MCF 10A (cell line): ENCODE data around the gene MTRFR. TPM values are rescaled to one million over a fixed set of nuclear protein-coding genes. Genes with fewer than 3 reads are reported as not detected.

Experiments used
- BruUV-seq: library from RNA; stranded (reverse); fragments of 400-500 nt; replicated peaks from 2 replicates; lab custom pipeline; 2021; lab: Mats Ljungman, UMichigan
- CTCF ChIA-PET: fragments of 300-600 bp; sonication (Branson Sonifier 250); formaldehyde crosslinking; extraction: SDS; loops from one replicate; lab custom pipeline; 2021; ENCODE audit warnings: antibody characterized with exemption, inconsistent platforms; lab: Yijun Ruan, JAX
- POLR2A ChIA-PET: fragments of 300-600, 350-650 bp; sonication (Branson Sonifier 250); formaldehyde crosslinking; extraction: SDS; loops from one replicate; lab custom pipeline; 2020; ENCODE audit warnings: antibody characterized with exemption, inconsistent platforms; lab: Yijun Ruan, JAX
- DNase-seq: peaks from one replicate; pipeline ENCODE4 v3.0.0-alpha.2; 2018; ENCODE audit not compliant: unreplicated experiment
- H3K27ac Mint-ChIP-seq: one replicate; pipeline ENCODE4 v1.8.0; 2022; ENCODE audit warnings: mild to moderate bottlenecking, low read depth, mixed read lengths; ENCODE audit not compliant: unreplicated experiment
- H3K27me3 Mint-ChIP-seq: one replicate; pipeline ENCODE4 v1.8.0; 2022; ENCODE audit warnings: mixed read lengths; ENCODE audit not compliant: insufficient read depth, unreplicated experiment
- H3K36me3 Mint-ChIP-seq: one replicate; pipeline ENCODE4 v1.8.0; 2022; ENCODE audit warnings: mild to moderate bottlenecking, moderate library complexity, mixed read lengths; ENCODE audit not compliant: insufficient read depth, unreplicated experiment
- H3K4me1 Mint-ChIP-seq: one replicate; pipeline ENCODE4 v1.8.0; 2022; ENCODE audit warnings: mixed read lengths; ENCODE audit not compliant: insufficient read depth, unreplicated experiment
- H3K4me3 Mint-ChIP-seq: one replicate; pipeline ENCODE4 v1.8.0; 2022; ENCODE audit warnings: mild to moderate bottlenecking, moderate library complexity, mixed read lengths; ENCODE audit not compliant: unreplicated experiment
- H3K9me3 Mint-ChIP-seq: one replicate; pipeline ENCODE4 v1.8.0; 2022; ENCODE audit warnings: mixed read lengths; ENCODE audit not compliant: unreplicated experiment
- CTCF ChIP-seq: fragments of 200-600 bp; IDR thresholded peaks from one replicate; pipeline ENCODE4 v1.8.0; 2022; ENCODE audit warnings: antibody characterized with exemption, mild to moderate bottlenecking; ENCODE audit not compliant: unreplicated experiment
- intact Hi-C: fragments of 100-400 bp; cut with micrococcal nuclease; formaldehyde crosslinking; loops from 2 replicates; pipeline ENCODE4 v1.14.1; 2022
- total RNA-seq: library from RNA; stranded (reverse); gene quantifications from 2 replicates; pipeline ENCODE4 v1.2.3, GENCODE V29; 2022

Gene MTRFR
- total RNA-seq, 1 experiment from 2014 or later, result 26.5 TPM

- Mint-ChIP-seq H3K36me3 (peaks cover 56% of the 10 kb centered on the region), H3K27ac (no peak overlapping the region), H3K4me1 (no peaks in the 10 kb centered on the region), H3K9me3 (no peaks in the 10 kb centered on the region), H3K4me3 (no peak overlapping the region), H3K27me3 (no peaks in the 10 kb centered on the region)
- intact Hi-C loops, result no loop called here
- TF ChIP-seq CTCF, result no peak
- ChIA-PET CTCF (interaction anchor here (0.6 kb wide), 1 partner anchor 617 kb away, joined by 4 read pairs; no protein-coding TSS in a partner anchor), POLR2A (interaction anchor here (0.6 kb wide), 2 partner anchors 53 to 57 kb away, joined by 3 to 4 read pairs; no protein-coding TSS in a partner anchor)
- DNase-seq, result no peak
- BruUV-seq, result no TSS peak
These were observed 55.6 kb downstream of the MTRFR start for GRCh38 chr12:123288751-123289346.

GRCh38 chr12:123289911-123290310 is 56.7 kb downstream of the MTRFR start:
- H3K27me3 Mint-ChIP-seq, result no peaks in the 10 kb centered on the region
- no peaks in the 10 kb centered on the region for H3K4me1 Mint-ChIP-seq
- BruUV-seq, result no TSS peak
- ChIA-PET CTCF (no interaction called here), POLR2A (no interaction called here)
- no peak overlapping the region for H3K27ac Mint-ChIP-seq
- H3K9me3 Mint-ChIP-seq, result no peaks in the 10 kb centered on the region
- no peak for TF ChIP-seq CTCF
- intact Hi-C loops, result no loop called here
- peaks cover 61% of the 10 kb centered on the region for H3K36me3 Mint-ChIP-seq
- no peak for DNase-seq
- no peak overlapping the region for H3K4me3 Mint-ChIP-seq

DNA sequence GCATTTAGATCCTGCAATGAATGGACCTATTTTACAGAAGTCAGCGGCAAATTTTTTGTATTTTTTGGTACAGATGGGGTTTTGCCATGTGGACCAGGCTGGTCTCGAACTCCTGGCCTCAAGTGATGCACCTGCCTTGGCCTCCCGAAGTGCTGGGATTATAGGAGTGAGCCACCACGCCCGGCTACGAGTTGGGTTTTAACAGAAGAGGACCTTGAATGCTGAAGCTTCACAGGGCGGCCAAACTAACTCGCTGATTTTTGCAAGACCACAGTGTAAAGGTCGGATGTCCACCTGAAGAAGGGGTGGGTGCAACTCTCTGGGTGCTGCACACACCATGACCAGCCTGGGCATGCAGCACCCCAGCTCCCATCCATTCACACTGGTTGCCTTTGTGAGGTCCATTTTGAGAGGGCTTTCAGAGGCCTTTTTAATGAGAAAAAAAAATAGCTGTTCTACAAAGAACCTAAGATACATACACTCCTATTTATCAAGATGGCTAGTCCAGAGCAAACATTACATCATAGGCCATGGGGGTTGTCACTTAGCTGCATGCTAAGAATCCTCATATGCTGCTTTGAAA is 60.0 kb downstream of the MTRFR start:
- no peaks in the 10 kb centered on the region for H3K4me1 Mint-ChIP-seq
- H3K4me3 Mint-ChIP-seq, result no peak overlapping the region
- no peak for TF ChIP-seq CTCF
- ChIA-PET POLR2A (interaction anchor here (0.7 to 1.0 kb wide), 2 partner anchors 12 to 72 kb away, joined by 3 read pairs; no protein-coding TSS in a partner anchor), CTCF (interaction anchor here (1.2 kb wide), 1 partner anchor 14 kb away, joined by 3 read pairs; no protein-coding TSS in a partner anchor)
- H3K27ac Mint-ChIP-seq, result no peak overlapping the region
- H3K9me3 Mint-ChIP-seq, result no peaks in the 10 kb centered on the region
- intact Hi-C loops, result no loop called here
- DNase-seq, result no peak
- no peaks in the 10 kb centered on the region for H3K27me3 Mint-ChIP-seq
- BruUV-seq, result no TSS peak
- H3K36me3 Mint-ChIP-seq, result peaks cover 92% of the 10 kb centered on the region

GRCh38 chr12:123305136-123305535 is 71.9 kb downstream of the MTRFR start:
- Mint-ChIP-seq H3K9me3 (no peaks in the 10 kb centered on the region), H3K27me3 (no peaks in the 10 kb centered on the region), H3K27ac (no peak overlapping the region), H3K4me1 (no peaks in the 10 kb centered on the region), H3K4me3 (no peak overlapping the region), H3K36me3 (peaks cover 100% of the 10 kb centered on the region)
- ChIA-PET POLR2A (interaction anchor here (0.7 to 1.6 kb wide), 3 partner anchors 12 to 49 kb away, joined by 3 to 4 read pairs (median 4); no protein-coding TSS in a partner anchor), CTCF (interaction anchor here (0.5 to 0.6 kb wide), 2 partner anchors 228 to 497 kb away, joined by 3 to 4 read pairs; no protein-coding TSS in a partner anchor)
- intact Hi-C loops, result no loop called here
- BruUV-seq, result no TSS peak
- TF ChIP-seq CTCF, result no peak
- no peak for DNase-seq
